ENCODE data around the gene RPN1. TPM values are rescaled to one million over a fixed set of nuclear protein-coding genes. Genes with fewer than 3 reads are reported as not detected.

Gene RPN1
- total and polyA plus RNA-seq, 10 of the 15 experiments (the other 5 are each of a cell fraction or from before 2014, with no cell fraction given), result 56.1 to 266 (median 157) TPM

GRCh38 chr3:128617557-128618397 lies 32.8 kb downstream of the RPN1 start (continued):
- no peak for TF ChIP-seq ATF3 (IDR thresholded peaks at IDR 0.05; ENCODE audit: borderline replicate concordance, extremely low read depth, low read depth, low read length)
- TF ChIP-seq USF2 (IDR thresholded peaks at IDR 0.05; ENCODE audit: borderline replicate concordance, low read depth, low read length), result peak; percentile 7; the same call in 1 of the 2 replicates
- peak; percentile 17 for TF ChIP-seq SP1 (IDR thresholded peaks at IDR 0.05; ENCODE audit: low read depth, low read length)
- no peak for TF ChIP-seq CHD1 (IDR thresholded peaks at IDR 0.05; ENCODE audit: low read depth, low read length)
- no peak for TF ChIP-seq RFX5 (IDR thresholded peaks at IDR 0.05; ENCODE audit: low read depth, low read length)
- no peak for TF ChIP-seq EZH2 (IDR thresholded peaks at IDR 0.05; ENCODE audit: borderline replicate concordance, control insufficient read depth, low read depth, low read length)
- TF ChIP-seq TCF3 (IDR thresholded peaks at IDR 0.05; ENCODE audit: borderline replicate concordance, insufficient read depth, low read depth, low read length), result no peak
- TF ChIP-seq GABPA (IDR thresholded peaks at IDR 0.05; ENCODE audit: low read depth), result no peak
- TF ChIP-seq ZNF274 (IDR thresholded peaks at IDR 0.05; ENCODE audit: insufficient read depth, insufficient read length), result no peak

- intact Hi-C loops (cut with micrococcal nuclease; ENCODE audit: unreplicated experiment), result loop anchor here (1.0 to 2.0 kb wide), 2 partner anchors 58 to 178 kb away; no protein-coding TSS in a partner anchor
- H3K9me3 ChIP-seq (replicated peaks; ENCODE audit: control insufficient read depth, insufficient read depth, low read length), result no peaks in the 10 kb centered on the region
- H3K27me3 ChIP-seq (replicated peaks in 1 of 2; ENCODE audit: control insufficient read depth in 2 of 2, insufficient read depth in 2 of 2, low read length in 1 of 2), result no peaks in the 10 kb centered on the region
- FAIRE-seq (no peak), ATAC-seq (no peak), DNase-seq (ENCODE audit: low read depth, low spot score) (no peak)
- WGBS (ENCODE audit: insufficient coverage, insufficient replicate concordance, low lambda C conversion rate, missing lambda C conversion rate), result 14% methylated on average over 9 of the region's 9 CpGs
- no peaks in the 10 kb centered on the region for H4K20me1 ChIP-seq (ENCODE audit: control insufficient read depth, insufficient read depth)
- peak overlapping the region; percentile 49; the same call in 1 of the 2 replicates for H3K4me3 ChIP-seq
- ChIA-PET RAD21 (ENCODE audit: unreplicated experiment) (interaction anchor here (0.8 to 1.7 kb wide), 11 partner anchors 17 to 494 kb away, joined by 3 to 12 read pairs (median 6); partner anchors contain the start of genes ACAD9, RPN1 and RUVBL1), CTCF (interaction anchor here (0.6 to 2.4 kb wide), 45 partner anchors 9 to 1010 kb away, joined by 3 to 24 read pairs (median 5); partner anchors contain the start of genes ACAD9, RAB7A, RPN1 and RUVBL1), SMC1A (ENCODE audit: uncharacterized antibody, unreplicated experiment) (interaction anchor here (0.7 to 1.7 kb wide), 6 partner anchors 63 to 183 kb away, joined by 3 to 7 read pairs (median 4); no protein-coding TSS in a partner anchor), POLR2A (interaction anchor here (0.8 to 1.8 kb wide), 3 partner anchors 32 to 187 kb away, joined by 4 to 6 read pairs (median 4); no protein-coding TSS in a partner anchor)
- peak overlapping the region; percentile 62 for H2AFZ ChIP-seq (ENCODE audit: control insufficient read depth, low read depth, low read length)
- peaks cover 6% of the 10 kb centered on the region for H3K79me2 ChIP-seq (ENCODE audit: control insufficient read depth, insufficient read depth, low read length)
- TF ChIP-seq PKNOX1 (IDR thresholded peaks at IDR 0.05), result no peak
- peak; percentile 43; the same call in 1 of the 2 replicates for TF ChIP-seq LARP7 (IDR thresholded peaks at IDR 0.05)
- TF ChIP-seq GATAD2B (conservative IDR thresholded peaks at IDR 0.05; ENCODE audit: low read depth), result peak; percentile 81
- TF ChIP-seq SMARCA5 (IDR thresholded peaks at IDR 0.05), result peak; percentile 86; the same call in 1 of the 2 replicates
- peaks cover 21 to 24% of the 10 kb centered on the region in 2 experiments for H3K36me3 ChIP-seq (ENCODE audit: control insufficient read depth in 2 of 2, insufficient read depth in 2 of 2, low read length in 1 of 2)
- no TSS peak for BruUV-seq (replicated peaks)
- peak overlapping the region; percentile 53; the same call in 1 of the 2 replicates for H3K9ac ChIP-seq (ENCODE audit: control insufficient read depth, insufficient read depth, low read length)
- in situ Hi-C loops (cut with MboI), result loop anchor here (25.0 kb wide), 1 partner anchor 530 kb away; no protein-coding TSS in a partner anchor
- peak overlapping the region; percentile 78 for H3K4me2 ChIP-seq (ENCODE audit: control insufficient read depth, insufficient read depth)
- H3K4me1 ChIP-seq (ENCODE audit: control insufficient read depth, insufficient read depth, low read length), result peaks cover 14% of the 10 kb centered on the region
- H3K27ac ChIP-seq (ENCODE audit: control insufficient read depth, insufficient read depth), result peak overlapping the region; percentile 30
Observed at GRCh38 chr3:128617270-128617556, 33.4 kb downstream of the RPN1 start.

Measured in GM12878 (cell line).